GM12878 (cell line): Measurements from ENCODE around the gene MAPK9. TPM values are rescaled to one million over a fixed set of nuclear protein-coding genes. Genes with fewer than 3 reads are reported as not detected.

ENCODE experiments used
- ATAC-seq: fragments of 200-7000 bp; cut with Tn5 transposase; 3 replicates; pipeline ENCODE4 v1.9.1; 2020; ENCODE audit warnings: mild to moderate bottlenecking, moderate library complexity
- BruUV-seq: library from RNA; stranded (reverse); fragments of 400-500 nt; replicated peaks from 2 replicates; lab custom pipeline; 2021; lab: Mats Ljungman, UMichigan
- CTCF ChIA-PET: fragments of 300-600 bp; sonication (Branson Sonifier 250); formaldehyde crosslinking; extraction: SDS; loops from one replicate; lab custom pipeline; 2021; ENCODE audit warnings: inconsistent platforms; lab: Yijun Ruan, JAX
- POLR2A ChIA-PET: fragments of 350-600 bp; formaldehyde crosslinking; extraction: SDS; loops from one replicate; lab custom pipeline; 2021; ENCODE audit warnings: inconsistent platforms; lab: Charles Lee
- RAD21 ChIA-PET: fragments of 300-600 bp; sonication (Branson Sonifier 250); formaldehyde crosslinking; loops from one replicate; lab custom pipeline; 2023; ENCODE audit warnings: antibody characterized with exemption; ENCODE audit not compliant: unreplicated experiment; lab: Charles Lee
- SMC1A ChIA-PET: fragments of 300-600 bp; sonication (Branson Sonifier 250); formaldehyde crosslinking; loops from one replicate; lab custom pipeline; 2023; ENCODE audit not compliant: unreplicated experiment, uncharacterized antibody; lab: Charles Lee
- DNase-seq: peaks from one replicate; pipeline ENCODE4 v3.0.0-alpha.2; 2011; ENCODE audit warnings: low read depth, low spot score
- FAIRE-seq: peaks from 3 replicates; lab custom pipeline; 2011; peaks lifted over from hg19 to GRCh38; lab: Jason Lieb, UNC
- H2AFZ ChIP-seq: 2 replicates; pipeline ENCODE4 v1.6.0; 2011; ENCODE audit warnings: low read depth, low read length, control low read depth; ENCODE audit not compliant: control insufficient read depth
- H3K27ac ChIP-seq: 2 replicates; pipeline ENCODE4 v1.5.1; 2011; ENCODE audit warnings: control low read depth; ENCODE audit not compliant: control insufficient read depth, insufficient read depth
- H3K27me3 ChIP-seq, 2 experiments: replicated peaks in 1 of 2; 2 replicates each; pipeline versions ENCODE4 v1.6.0 to v1.6.1; 2011; ENCODE audit warnings: low read length in 1 of 2; ENCODE audit not compliant: control insufficient read depth in 2 of 2, insufficient read depth in 2 of 2
- H3K36me3 ChIP-seq, 2 experiments: 2 replicates each; pipeline ENCODE4 v1.5.1; 2011; ENCODE audit warnings: low read length in 1 of 2; ENCODE audit not compliant: control insufficient read depth in 2 of 2, insufficient read depth in 2 of 2
- H3K4me1 ChIP-seq: 2 replicates; pipeline ENCODE4 v1.6.1; 2011; ENCODE audit warnings: mild to moderate bottlenecking, low read length, moderate library complexity, mixed read lengths; ENCODE audit not compliant: control insufficient read depth, insufficient read depth
- H3K4me2 ChIP-seq: 2 replicates; pipeline ENCODE4 v1.6.0; 2011; ENCODE audit warnings: control low read depth; ENCODE audit not compliant: control insufficient read depth, insufficient read depth
- H3K4me3 ChIP-seq: fragments of 200-600 bp; sonication (generic); 2 replicates; pipeline ENCODE4 v1.5.1; 2016
- H3K79me2 ChIP-seq: 2 replicates; pipeline ENCODE4 v1.6.0; 2011; ENCODE audit warnings: low read length; ENCODE audit not compliant: control insufficient read depth, insufficient read depth
- H3K9ac ChIP-seq: 2 replicates; pipeline ENCODE4 v1.8.0; 2011; ENCODE audit warnings: low read length, control low read depth, mixed read lengths; ENCODE audit not compliant: control insufficient read depth, insufficient read depth
- H3K9me3 ChIP-seq: replicated peaks from 3 replicates; pipeline ENCODE4 v1.5.1; 2011; ENCODE audit warnings: mild to moderate bottlenecking, low read length; ENCODE audit not compliant: control insufficient read depth, insufficient read depth
- H4K20me1 ChIP-seq: 2 replicates; pipeline ENCODE4 v1.6.0; 2011; ENCODE audit not compliant: control insufficient read depth, insufficient read depth
- BCLAF1 ChIP-seq: fragments of 450-650 bp; IDR thresholded peaks from 2 replicates; pipeline ENCODE4 v1.6.1; 2017; ENCODE audit warnings: antibody characterized with exemption, mild to moderate bottlenecking, moderate library complexity
- BMI1 ChIP-seq: fragments of 450-650 bp; IDR thresholded peaks from 2 replicates; pipeline ENCODE4 v1.6.1; 2016; ENCODE audit warnings: mild to moderate bottlenecking, moderate library complexity, borderline replicate concordance
- CEBPZ ChIP-seq: fragments of 150-350 bp; IDR thresholded peaks from 2 replicates; pipeline ENCODE4 v1.6.1; 2016; ENCODE audit warnings: low read depth, low read length
- JUND ChIP-seq: IDR thresholded peaks from 2 replicates; pipeline ENCODE4 v1.6.1; 2012; ENCODE audit warnings: low read depth, mild to moderate bottlenecking, low read length, improper control_type of control experiment, moderate library complexity
- SPI1 ChIP-seq: IDR thresholded peaks from 2 replicates; pipeline ENCODE4 v1.6.1; 2011; ENCODE audit warnings: low read depth, mild to moderate bottlenecking, low read length, moderate library complexity, borderline replicate concordance; ENCODE audit not compliant: insufficient read depth
- STAT1 ChIP-seq: fragments of 450-650 bp; conservative IDR thresholded peaks from 2 replicates; pipeline ENCODE4 v1.6.1; 2014; ENCODE audit warnings: antibody characterized with exemption, mild to moderate bottlenecking
- ZBTB11 ChIP-seq: fragments of 450-650 bp; formaldehyde crosslinking; IDR thresholded peaks from 2 replicates; pipeline ENCODE4 v1.5.0; 2022; ENCODE audit warnings: mild to moderate bottlenecking, missing genetic modification characterization
- ZNF24 ChIP-seq: fragments of 450-650 bp; IDR thresholded peaks from 2 replicates; pipeline ENCODE4 v1.6.1; 2017; ENCODE audit warnings: antibody characterized with exemption, mild to moderate bottlenecking
- ZNF592 ChIP-seq: fragments of 450-650 bp; IDR thresholded peaks from 2 replicates; pipeline ENCODE4 v1.6.1; 2017; ENCODE audit warnings: mild to moderate bottlenecking, moderate library complexity
- ZNF622 ChIP-seq: fragments of 450-650 bp; IDR thresholded peaks from 2 replicates; pipeline ENCODE4 v1.6.1; 2017; ENCODE audit warnings: mild to moderate bottlenecking, inconsistent platforms
- WGBS: methylation state at CpG from one replicate; pipeline ENCODE4 v1.1.6; 2016; ENCODE audit warnings: low lambda C conversion rate; ENCODE audit not compliant: insufficient replicate concordance, insufficient coverage; ENCODE audit errors: missing lambda C conversion rate; 5-methylcytosine and 5-hydroxymethylcytosine counted together
- in situ Hi-C: fragments of 300-500 bp; cut with MboI; formaldehyde crosslinking; loops from 9 replicates; pipeline ENCODE4 v1.14.3; 2018; ENCODE audit warnings: mixed read lengths
- intact Hi-C: fragments of 100-400 bp; cut with micrococcal nuclease; formaldehyde crosslinking; loops from one replicate; pipeline ENCODE4 v1.14.2; 2022; ENCODE audit not compliant: unreplicated experiment
- polyA plus RNA-seq, 11 experiments: library from polyadenylated mRNA; depleted of rRNA in 4 of 11; unstranded in 6 of 11; stranded (reverse) in 5 of 11; fragments of >200 nt; fragmentation: Nextera tagmentation in 4 of 11; fragmentation: Illumina TruSeq in 1 of 11; extraction: Ambion mirVana in 4 of 11; extraction: Trizol in 1 of 11; gene quantifications; 1 replicate in 1 of 11; 2 replicates in 10 of 11; pipeline versions ENCODE4 v1.2.1 to v1.2.3, GENCODE V29; 2011 to 2016; ENCODE audit warnings: inconsistent platforms in 2 of 11, missing spikeins in 2 of 11, low read depth in 1 of 11
- total RNA-seq, 4 experiments: library from RNA; depleted of rRNA in 3 of 4; stranded (reverse); fragments of >200 nt in 3 of 4; fragmentation: Illumina TruSeq in 1 of 4; extraction: Trizol in 1 of 4; gene quantifications; 2 replicates each; pipeline versions ENCODE4 v1.2.1 to v1.2.3, GENCODE V29; 2013 to 2021

Gene MAPK9
- total and polyA plus RNA-seq, 10 of the 15 experiments (the other 5 are each of a cell fraction or from before 2014, with no cell fraction given) = 2.1 to 52.9 (median 21.7) TPM

- Histone ChIP-seq H3K9ac (no peak overlapping the region), H3K27me3 (no peaks in the 10 kb centered on the region), H3K4me3 (no peak overlapping the region), H3K4me2 (no peak overlapping the region), H3K9me3 (no peaks in the 10 kb centered on the region; the same call in 1 of the 3 replicates), H3K27ac (no peak overlapping the region), H3K36me3 (peaks cover 0 to 4% of the 10 kb centered on the region in 2 experiments; a peak in 1 of 4 replicates), H3K79me2 (no peaks in the 10 kb centered on the region), H4K20me1 (no peaks in the 10 kb centered on the region), H2AFZ (no peak overlapping the region), H3K4me1 (no peaks in the 10 kb centered on the region)
- in situ Hi-C loops = no loop called here
- POLR2A ChIA-PET = no interaction called here
- no TSS peak for BruUV-seq
- no peak for ATAC-seq
- no peak for DNase-seq
- RAD21 ChIA-PET = no interaction called here
- SMC1A ChIA-PET = interaction anchor here (0.7 kb wide), 1 partner anchor 908 kb away, joined by 3 read pairs; no protein-coding TSS in a partner anchor
- no peak for FAIRE-seq
- 96% methylated on average over 7 of the region's 7 CpGs for WGBS
- intact Hi-C loops = no loop called here
- CTCF ChIA-PET = no interaction called here
- TF ChIP-seq ZNF24 (no peak), CEBPZ (no peak), ZBTB11 (CRISPR knock-in tag) (no peak), STAT1 (no peak), JUND (no peak), SPI1 (no peak), ZNF622 (no peak), BCLAF1 (no peak), ZNF592 (no peak), BMI1 (no peak)
Measured at GRCh38 chr5:180230017-180230416, 61.9 kb downstream of the MAPK9 start.
